IMR-90 (cell line): ENCODE measurements around the gene CRB1. TPM values are rescaled to one million over a fixed set of nuclear protein-coding genes. Genes with fewer than 3 reads are reported as not detected.

Experiments used
- ATAC-seq: fragments of 200-7000 bp; cut with Tn5 transposase; 2 replicates; pipeline ENCODE4 v1.9.1; 2020; ENCODE audit warnings: low read depth, mild to moderate bottlenecking, moderate library complexity
- BruUV-seq: library from RNA; stranded (reverse); fragments of 400-500 nt; replicated peaks from 2 replicates; lab custom pipeline; 2021; lab: Mats Ljungman, UMichigan
- CTCF ChIA-PET: fragments of 300-600 bp; formaldehyde crosslinking; extraction: SDS; loops from one replicate; lab custom pipeline; 2021; ENCODE audit warnings: antibody characterized with exemption; lab: Yijun Ruan, JAX
- POLR2A ChIA-PET: fragments of 300-600 bp; sonication (Branson Sonifier 250); formaldehyde crosslinking; loops from one replicate; lab custom pipeline; 2022; ENCODE audit warnings: antibody characterized with exemption; ENCODE audit not compliant: unreplicated experiment; lab: Charles Lee
- DNase-seq: peaks from one replicate; pipeline ENCODE4 v3.0.0; 2013
- H2AFZ ChIP-seq: replicated peaks from 2 replicates; pipeline ENCODE3; 2013; ENCODE audit warnings: low read length, mild to moderate bottlenecking; ENCODE audit not compliant: poor library complexity
- H2AK5ac ChIP-seq: 2 replicates; pipeline ENCODE4 v1.6.1; 2013; ENCODE audit warnings: low read depth, low read length, inconsistent platforms
- H2AK9ac ChIP-seq: replicated peaks from 2 replicates; pipeline ENCODE3; 2013; ENCODE audit warnings: mild to moderate bottlenecking, low read depth, low read length, moderate library complexity; ENCODE audit not compliant: poor library complexity
- H2BK120ac ChIP-seq: 2 replicates; pipeline ENCODE4 v1.6.1; 2013; ENCODE audit warnings: low read depth, low read length, inconsistent platforms
- H2BK15ac ChIP-seq: 3 replicates; pipeline ENCODE4 v1.6.1; 2013; ENCODE audit warnings: low read depth, low read length, inconsistent platforms
- H2BK20ac ChIP-seq: 2 replicates; pipeline ENCODE4 v1.6.1; 2013; ENCODE audit warnings: low read depth, mild to moderate bottlenecking, inconsistent platforms, low read length, moderate library complexity
- H2BK5ac ChIP-seq: 2 replicates; pipeline ENCODE4 v1.6.1; 2013; ENCODE audit warnings: mild to moderate bottlenecking, low read depth, low read length, inconsistent platforms; ENCODE audit not compliant: poor library complexity, severe bottlenecking
- H3K14ac ChIP-seq: replicated peaks from 2 replicates; pipeline ENCODE4 v1.6.1; 2013; ENCODE audit warnings: low read depth, low read length, inconsistent platforms
- H3K18ac ChIP-seq: 2 replicates; pipeline ENCODE4 v1.6.1; 2013; ENCODE audit warnings: low read depth, low read length, control low read depth
- H3K23ac ChIP-seq: 2 replicates; pipeline ENCODE4 v1.6.1; 2013; ENCODE audit warnings: low read depth, low read length, inconsistent platforms
- H3K27ac ChIP-seq: 2 replicates; pipeline ENCODE4 v1.5.1; 2013; ENCODE audit warnings: mild to moderate bottlenecking, control low read depth, low read length; ENCODE audit not compliant: insufficient read depth
- H3K27me3 ChIP-seq: 2 replicates; pipeline ENCODE4 v1.6.1; 2013; ENCODE audit warnings: low read length; ENCODE audit not compliant: control insufficient read depth, insufficient read depth
- H3K36me3 ChIP-seq: 2 replicates; pipeline ENCODE4 v1.6.1; 2013; ENCODE audit warnings: low read length, mixed read lengths; ENCODE audit not compliant: control insufficient read depth, insufficient read depth
- H3K4ac ChIP-seq: 2 replicates; pipeline ENCODE4 v1.6.1; 2013; ENCODE audit warnings: low read depth, low read length, inconsistent platforms
- H3K4me1 ChIP-seq: 2 replicates; pipeline ENCODE4 v1.6.1; 2013; ENCODE audit warnings: low read length, mixed read lengths; ENCODE audit not compliant: control insufficient read depth, insufficient read depth
- H3K4me2 ChIP-seq: 2 replicates; pipeline ENCODE4 v1.6.1; 2013; ENCODE audit warnings: low read depth, mild to moderate bottlenecking, control low read depth, low read length, moderate library complexity
- H3K4me3 ChIP-seq: 2 replicates; pipeline ENCODE4 v1.5.1; 2013; ENCODE audit warnings: low read depth, mild to moderate bottlenecking, control low read depth, low read length, moderate library complexity; ENCODE audit not compliant: insufficient read depth
- H3K56ac ChIP-seq: 2 replicates; pipeline ENCODE4 v1.6.1; 2013; ENCODE audit warnings: low read length, inconsistent platforms; ENCODE audit not compliant: insufficient read depth; ENCODE audit errors: extremely low read depth
- H3K79me1 ChIP-seq, 2 experiments: 2 replicates each; pipeline ENCODE4 v1.6.1; 2013; ENCODE audit warnings: low read length in 2 of 2, inconsistent platforms in 1 of 2, low read depth in 1 of 2
- H3K9ac ChIP-seq: 2 replicates; pipeline ENCODE4 v1.6.1; 2013; ENCODE audit warnings: low read depth, low read length, control low read depth
- H3K9me1 ChIP-seq: 2 replicates; pipeline ENCODE4 v1.6.1; 2013; ENCODE audit warnings: low read length, inconsistent platforms; ENCODE audit not compliant: insufficient read depth
- H3K9me3 ChIP-seq: 2 replicates; pipeline ENCODE4 v1.6.1; 2013; ENCODE audit warnings: low read length; ENCODE audit not compliant: control insufficient read depth, insufficient read depth
- H4K20me1 ChIP-seq: 2 replicates; pipeline ENCODE4 v1.6.1; 2013; ENCODE audit warnings: low read length, inconsistent platforms; ENCODE audit not compliant: insufficient read depth
- H4K5ac ChIP-seq: 2 replicates; pipeline ENCODE4 v1.6.1; 2013; ENCODE audit warnings: mild to moderate bottlenecking, low read depth, low read length, control low read depth
- H4K8ac ChIP-seq, 2 experiments: 2 replicates each; pipeline ENCODE4 v1.6.1; 2013; ENCODE audit warnings: low read depth in 2 of 2, low read length in 2 of 2, control low read depth in 1 of 2, inconsistent platforms in 1 of 2
- H4K91ac ChIP-seq: 2 replicates; pipeline ENCODE4 v1.6.1; 2013; ENCODE audit warnings: low read depth, low read length, inconsistent platforms; ENCODE audit not compliant: insufficient read depth
- CTCF ChIP-seq: conservative IDR thresholded peaks from 2 replicates; pipeline ENCODE4 v1.5.1; 2012; ENCODE audit warnings: mild to moderate bottlenecking, low read depth, low read length, improper control_type of control experiment
- RAD21 ChIP-seq: IDR thresholded peaks from 2 replicates; pipeline ENCODE4 v1.6.1; 2012; ENCODE audit warnings: low read length, improper control_type of control experiment
- SMC3 ChIP-seq: fragments of 150-350 bp; IDR thresholded peaks from 2 replicates; pipeline ENCODE4 v1.6.1; 2016; ENCODE audit warnings: low read depth, mild to moderate bottlenecking, antibody characterized with exemption, low read length, moderate library complexity
- WGBS, 2 experiments: methylation state at CpG; one replicate each; pipeline versions ENCODE4 v1.1.5 to v1.1.7; 2013; ENCODE audit warnings: missing lambda C conversion rate in 2 of 2; ENCODE audit not compliant: insufficient read length in 1 of 2; ENCODE audit errors: extremely low coverage in 2 of 2; 5-methylcytosine and 5-hydroxymethylcytosine counted together
- dilution Hi-C: fragments of 300-500 bp; cut with HindIII; formaldehyde crosslinking; loops from one replicate; pipeline ENCODE4 v1.14.3; 2018; ENCODE audit warnings: low sequenced_read_pairs; ENCODE audit not compliant: unreplicated experiment
- in situ Hi-C: fragments of 300-500 bp; cut with MboI; formaldehyde crosslinking; loops from 3 replicates; pipeline ENCODE4 v1.14.3; 2019; ENCODE audit warnings: low sequenced_read_pairs, inconsistent platforms, mixed read lengths
- intact Hi-C: fragments of 100-400 bp; cut with micrococcal nuclease; formaldehyde crosslinking; loops from 2 replicates; pipeline ENCODE4 v1.10.0; 2022
- polyA plus RNA-seq, 3 experiments: library from polyadenylated mRNA; depleted of rRNA; stranded (reverse); fragments of >200 nt; gene quantifications; 2 replicates each; pipeline ENCODE4 v1.2.3, GENCODE V29; 2012; ENCODE audit warnings: low replicate concordance in 1 of 3
- total RNA-seq: library from RNA; depleted of rRNA; stranded (reverse); fragments of >200 nt; gene quantifications from 2 replicates; pipeline ENCODE4 v1.2.3, GENCODE V29; 2012

Gene CRB1
- total and polyA plus RNA-seq, 2 of the 4 experiments (the other 2 are of a cell fraction): not detected

- dilution Hi-C loops: no loop called here
- Histone ChIP-seq H3K18ac (no peak overlapping the region), H2BK5ac (no peak overlapping the region), H3K4me3 (no peak overlapping the region), H3K27ac (no peak overlapping the region), H3K56ac (no peak overlapping the region), H3K4me1 (no peaks in the 10 kb centered on the region), H3K9me1 (no peaks in the 10 kb centered on the region), H4K91ac (no peak overlapping the region), H4K8ac (no peak overlapping the region), H3K4ac (no peak overlapping the region), H4K20me1 (no peaks in the 10 kb centered on the region), H3K9me3 (no peaks in the 10 kb centered on the region), H3K9ac (peak overlapping the region; percentile 64; the same call in 1 of the 2 replicates), H3K79me1 (no peaks in the 10 kb centered on the region), H3K23ac (no peak overlapping the region), H2AFZ (no peak overlapping the region), H2AK5ac (no peak overlapping the region), H2BK15ac (no peak overlapping the region), H2BK20ac (no peak overlapping the region), H3K27me3 (peaks cover 6% of the 10 kb centered on the region), H2BK120ac (no peak overlapping the region), H2AK9ac (no peak overlapping the region), H3K4me2 (peak overlapping the region; percentile 76), H3K14ac (no peak overlapping the region), H4K5ac (no peak overlapping the region), H3K36me3 (no peaks in the 10 kb centered on the region)
- ChIA-PET POLR2A (no interaction called here), CTCF (interaction anchor here (0.6 kb wide), 1 partner anchor 29 kb away, joined by 3 read pairs; no protein-coding TSS in a partner anchor)
- no CpG with 5 or more reads among the region's 2 CpGs for WGBS, 2 experiments
- intact Hi-C loops: loop anchor here (2.0 to 5.0 kb wide), 3 partner anchors 29 to 589 kb away; partner anchors contain the start of gene LHX9
- in situ Hi-C loops: no loop called here
- ATAC-seq (peak; percentile 49; the same call in 1 of the 2 replicates), DNase-seq (peak; percentile 16)
- no TSS peak for BruUV-seq
- peak; percentile 61 for TF ChIP-seq CTCF
- TF ChIP-seq SMC3: no peak; the same call in 1 of the 2 replicates
- peak; percentile 48 for TF ChIP-seq RAD21
Measured at GRCh38 chr1:197327776-197328364, 59.8 kb downstream of the CRB1 start.
